Measurements from ENCODE around the gene PPARD. TPM values are rescaled to one million over a fixed set of nuclear protein-coding genes. Genes with fewer than 3 reads are reported as not detected.

PPARD gene
- total RNA-seq, 1 donor from 2014 or later, result 9.9 TPM

DNA sequence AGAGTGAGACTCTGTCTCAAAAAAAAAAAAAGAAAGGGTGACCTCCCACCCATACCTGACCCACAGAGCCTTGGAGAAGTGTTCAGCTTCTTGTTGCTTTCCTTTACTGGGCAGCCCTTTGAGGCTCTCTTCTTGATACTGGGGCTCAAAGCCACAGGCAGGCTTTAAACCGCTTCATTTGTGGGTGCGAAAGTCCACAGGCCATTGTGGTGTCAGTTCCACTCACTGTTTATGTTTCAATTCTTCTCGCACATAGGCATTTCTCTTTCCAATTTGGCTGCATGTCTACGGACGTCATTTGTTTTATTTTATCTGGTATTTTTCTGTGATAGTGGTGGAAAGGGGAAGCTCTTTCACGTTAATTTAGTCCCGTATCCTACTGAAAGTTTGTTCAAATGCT lies 34.6 kb downstream of the PPARD start:
- Mint-ChIP-seq H3K9me3 (ENCODE audit: unreplicated experiment) (no peaks in the 10 kb centered on the region), H3K27me3 (ENCODE audit: low read depth, unreplicated experiment) (peaks cover 1% of the 10 kb centered on the region), H3K4me1 (ENCODE audit: low read depth, unreplicated experiment) (no peaks in the 10 kb centered on the region), H3K27ac (ENCODE audit: unreplicated experiment) (no peak overlapping the region), H3K4me3 (ENCODE audit: unreplicated experiment) (no peak overlapping the region), H3K36me3 (ENCODE audit: low read depth, unreplicated experiment) (peaks cover 10% of the 10 kb centered on the region)
- peak; percentile 55 for DNase-seq (ENCODE audit: low read depth)
- FAIRE-seq, result no peak
- Histone ChIP-seq H3K4me2 (ENCODE audit: low read length) (no peak overlapping the region), H3K27ac (ENCODE audit: low read depth, low read length) (no peak overlapping the region), H3K9me3 (ENCODE audit: insufficient read depth, low read depth, low read length) (no peaks in the 10 kb centered on the region), H3K36me3 (ENCODE audit: insufficient read depth, low read length) (peaks cover 3% of the 10 kb centered on the region), H3K9ac (ENCODE audit: low read length) (no peak overlapping the region), H2AFZ (ENCODE audit: low read depth, low read length) (no peak overlapping the region), H4K20me1 (ENCODE audit: insufficient read depth, low read length) (peaks cover 28% of the 10 kb centered on the region), H3K4me3 (ENCODE audit: insufficient read depth, low read depth, low read length) (no peak overlapping the region), H3K27me3 (ENCODE audit: insufficient read depth, low read length) (no peaks in the 10 kb centered on the region), H3K4me1 (ENCODE audit: insufficient read depth, low read length) (peaks cover 10% of the 10 kb centered on the region), H3K79me2 (ENCODE audit: insufficient read depth, low read length) (peaks cover 67% of the 10 kb centered on the region)
- TF ChIP-seq EZH2 (IDR thresholded peaks at IDR 0.05; ENCODE audit: insufficient read depth, low read length), result no peak
- TF ChIP-seq, protein P1, sequence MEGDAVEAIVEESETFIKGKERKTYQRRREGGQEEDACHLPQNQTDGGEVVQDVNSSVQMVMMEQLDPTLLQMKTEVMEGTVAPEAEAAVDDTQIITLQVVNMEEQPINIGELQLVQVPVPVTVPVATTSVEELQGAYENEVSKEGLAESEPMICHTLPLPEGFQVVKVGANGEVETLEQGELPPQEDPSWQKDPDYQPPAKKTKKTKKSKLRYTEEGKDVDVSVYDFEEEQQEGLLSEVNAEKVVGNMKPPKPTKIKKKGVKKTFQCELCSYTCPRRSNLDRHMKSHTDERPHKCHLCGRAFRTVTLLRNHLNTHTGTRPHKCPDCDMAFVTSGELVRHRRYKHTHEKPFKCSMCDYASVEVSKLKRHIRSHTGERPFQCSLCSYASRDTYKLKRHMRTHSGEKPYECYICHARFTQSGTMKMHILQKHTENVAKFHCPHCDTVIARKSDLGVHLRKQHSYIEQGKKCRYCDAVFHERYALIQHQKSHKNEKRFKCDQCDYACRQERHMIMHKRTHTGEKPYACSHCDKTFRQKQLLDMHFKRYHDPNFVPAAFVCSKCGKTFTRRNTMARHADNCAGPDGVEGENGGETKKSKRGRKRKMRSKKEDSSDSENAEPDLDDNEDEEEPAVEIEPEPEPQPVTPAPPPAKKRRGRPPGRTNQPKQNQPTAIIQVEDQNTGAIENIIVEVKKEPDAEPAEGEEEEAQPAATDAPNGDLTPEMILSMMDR (IDR thresholded peaks at IDR 0.05; ENCODE audit: insufficient read depth, low read depth, low read length), result no peak

DNA sequence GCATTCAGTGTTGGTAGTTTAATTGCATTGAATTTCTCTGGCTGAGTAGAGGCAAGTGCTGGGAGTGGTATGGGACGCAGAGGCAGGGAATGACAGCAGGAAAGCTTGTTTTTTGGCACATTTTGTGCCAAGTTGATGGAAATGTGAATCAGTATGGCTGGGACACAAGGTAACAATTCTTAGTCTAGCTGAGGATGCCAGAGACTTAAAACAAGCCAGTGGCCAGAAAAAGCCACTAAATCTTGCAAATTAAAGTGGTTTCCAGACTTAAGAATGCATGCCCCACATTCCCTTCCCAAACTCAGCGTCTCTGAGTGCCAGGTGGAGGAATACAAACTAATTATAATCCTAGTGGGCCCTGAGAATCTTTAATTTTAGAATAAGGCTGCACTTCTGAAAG lies 35.9 kb downstream of the PPARD start:
- H3K4me3 Mint-ChIP-seq (ENCODE audit: unreplicated experiment), result no peak overlapping the region
- no peak overlapping the region for H2AFZ ChIP-seq (ENCODE audit: low read depth, low read length)
- H3K9me3 ChIP-seq (ENCODE audit: insufficient read depth, low read depth, low read length), result no peaks in the 10 kb centered on the region
- no peak overlapping the region for H3K4me3 ChIP-seq (ENCODE audit: insufficient read depth, low read depth, low read length)
- no peaks in the 10 kb centered on the region for H3K27me3 ChIP-seq (ENCODE audit: insufficient read depth, low read length)
- H3K36me3 ChIP-seq (ENCODE audit: insufficient read depth, low read length), result no peaks in the 10 kb centered on the region
- no peak overlapping the region for H3K27ac ChIP-seq (ENCODE audit: low read depth, low read length)
- no peaks in the 10 kb centered on the region for H3K4me1 Mint-ChIP-seq (ENCODE audit: low read depth, unreplicated experiment)
- peaks cover 3% of the 10 kb centered on the region for H3K9me3 Mint-ChIP-seq (ENCODE audit: unreplicated experiment)
- H3K4me2 ChIP-seq (ENCODE audit: low read length), result no peak overlapping the region
- no peak for DNase-seq (ENCODE audit: low read depth)
- FAIRE-seq, result no peak
- TF ChIP-seq EZH2 (IDR thresholded peaks at IDR 0.05; ENCODE audit: insufficient read depth, low read length), result no peak
- TF ChIP-seq, protein P1 (IDR thresholded peaks at IDR 0.05; ENCODE audit: insufficient read depth, low read depth, low read length), result no peak
- no peak overlapping the region for H3K27ac Mint-ChIP-seq (ENCODE audit: unreplicated experiment)
- H3K4me1 ChIP-seq (ENCODE audit: insufficient read depth, low read length), result peaks cover 10% of the 10 kb centered on the region
- H4K20me1 ChIP-seq (ENCODE audit: insufficient read depth, low read length), result peaks cover 28% of the 10 kb centered on the region
- peaks cover 68% of the 10 kb centered on the region for H3K79me2 ChIP-seq (ENCODE audit: insufficient read depth, low read length)
- no peak overlapping the region for H3K9ac ChIP-seq (ENCODE audit: low read length)
- peaks cover 1% of the 10 kb centered on the region for H3K27me3 Mint-ChIP-seq (ENCODE audit: low read depth, unreplicated experiment)
- peaks cover 14% of the 10 kb centered on the region for H3K36me3 Mint-ChIP-seq (ENCODE audit: low read depth, unreplicated experiment)

DNA sequence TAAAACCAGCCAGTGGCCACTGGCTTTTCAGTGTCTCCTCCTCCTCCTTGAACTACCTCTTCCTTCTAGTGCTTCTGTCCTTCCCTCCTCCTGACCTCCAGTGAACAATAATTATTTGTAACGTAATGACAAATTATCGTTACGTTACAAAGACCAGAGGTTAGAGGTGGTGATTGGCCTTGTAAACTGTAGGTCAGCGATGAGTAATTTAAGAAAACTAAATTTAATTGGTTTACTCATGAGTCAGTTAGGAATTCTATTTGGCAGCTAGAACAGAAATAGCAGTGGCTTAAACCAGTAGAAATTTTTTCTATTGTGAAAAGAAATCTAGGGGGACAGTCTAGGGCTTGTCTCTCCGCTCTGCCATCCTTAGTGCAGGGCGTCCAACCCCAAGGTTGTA lies 38.8 kb downstream of the PPARD start:
- no peak overlapping the region for H3K4me3 Mint-ChIP-seq (ENCODE audit: unreplicated experiment)

More for the DNA sequence above, 38.8 kb downstream of the PPARD start:
- no peaks in the 10 kb centered on the region for H3K27me3 ChIP-seq (ENCODE audit: insufficient read depth, low read length)
- H3K27ac ChIP-seq (ENCODE audit: low read depth, low read length), result peak overlapping the region; percentile 12
- peaks cover 17% of the 10 kb centered on the region for H3K4me1 ChIP-seq (ENCODE audit: insufficient read depth, low read length)
- TF ChIP-seq, protein P1 (IDR thresholded peaks at IDR 0.05; ENCODE audit: insufficient read depth, low read depth, low read length), result no peak
- TF ChIP-seq EZH2 (IDR thresholded peaks at IDR 0.05; ENCODE audit: insufficient read depth, low read length), result no peak
- H3K9ac ChIP-seq (ENCODE audit: low read length), result no peak overlapping the region
- H3K4me1 Mint-ChIP-seq (ENCODE audit: low read depth, unreplicated experiment), result peaks cover 2% of the 10 kb centered on the region
- no peak overlapping the region for H3K27ac Mint-ChIP-seq (ENCODE audit: unreplicated experiment)
- DNase-seq (ENCODE audit: low read depth), result peak; percentile 72
- H3K4me3 ChIP-seq (ENCODE audit: insufficient read depth, low read depth, low read length), result no peak overlapping the region
- H2AFZ ChIP-seq (ENCODE audit: low read depth, low read length), result no peak overlapping the region
- H3K27me3 Mint-ChIP-seq (ENCODE audit: low read depth, unreplicated experiment), result peaks cover 1% of the 10 kb centered on the region
- FAIRE-seq, result no peak
- H3K79me2 ChIP-seq (ENCODE audit: insufficient read depth, low read length), result peaks cover 56% of the 10 kb centered on the region
- peaks cover 3% of the 10 kb centered on the region for H3K9me3 Mint-ChIP-seq (ENCODE audit: unreplicated experiment)
- peaks cover 26% of the 10 kb centered on the region for H4K20me1 ChIP-seq (ENCODE audit: insufficient read depth, low read length)
- peaks cover 16% of the 10 kb centered on the region for H3K36me3 Mint-ChIP-seq (ENCODE audit: low read depth, unreplicated experiment)
- no peaks in the 10 kb centered on the region for H3K36me3 ChIP-seq (ENCODE audit: insufficient read depth, low read length)
- H3K9me3 ChIP-seq (ENCODE audit: insufficient read depth, low read depth, low read length), result no peaks in the 10 kb centered on the region
- H3K4me2 ChIP-seq (ENCODE audit: low read length), result peak overlapping the region; percentile 56
